A673 (cell line): ENCODE measurements around the gene HIRIP3.

Source experiments
- EZH2 ChIP-seq: fragments of 200-600 bp; sonication (generic); IDR thresholded peaks from 2 replicates; pipeline ENCODE4 v1.6.1; 2017; ENCODE audit warnings: borderline replicate concordance, low read depth, mild to moderate bottlenecking, mixed read lengths, antibody characterized with exemption, low read length; ENCODE audit not compliant: poor library complexity, severe bottlenecking
- TF ChIP-seq, protein P1 (sequence below): fragments of 300-800, 200-600 bp; sonication (generic); conservative IDR thresholded peaks from 2 replicates; pipeline ENCODE4 v1.5.1; 2017; ENCODE audit warnings: low read depth, mild to moderate bottlenecking, antibody characterized with exemption, low read length, moderate library complexity, mixed read lengths

GRCh38 chr16:29971304-29971703 lies 24.1 kb downstream of the HIRIP3 start:
- TF ChIP-seq, protein P1, sequence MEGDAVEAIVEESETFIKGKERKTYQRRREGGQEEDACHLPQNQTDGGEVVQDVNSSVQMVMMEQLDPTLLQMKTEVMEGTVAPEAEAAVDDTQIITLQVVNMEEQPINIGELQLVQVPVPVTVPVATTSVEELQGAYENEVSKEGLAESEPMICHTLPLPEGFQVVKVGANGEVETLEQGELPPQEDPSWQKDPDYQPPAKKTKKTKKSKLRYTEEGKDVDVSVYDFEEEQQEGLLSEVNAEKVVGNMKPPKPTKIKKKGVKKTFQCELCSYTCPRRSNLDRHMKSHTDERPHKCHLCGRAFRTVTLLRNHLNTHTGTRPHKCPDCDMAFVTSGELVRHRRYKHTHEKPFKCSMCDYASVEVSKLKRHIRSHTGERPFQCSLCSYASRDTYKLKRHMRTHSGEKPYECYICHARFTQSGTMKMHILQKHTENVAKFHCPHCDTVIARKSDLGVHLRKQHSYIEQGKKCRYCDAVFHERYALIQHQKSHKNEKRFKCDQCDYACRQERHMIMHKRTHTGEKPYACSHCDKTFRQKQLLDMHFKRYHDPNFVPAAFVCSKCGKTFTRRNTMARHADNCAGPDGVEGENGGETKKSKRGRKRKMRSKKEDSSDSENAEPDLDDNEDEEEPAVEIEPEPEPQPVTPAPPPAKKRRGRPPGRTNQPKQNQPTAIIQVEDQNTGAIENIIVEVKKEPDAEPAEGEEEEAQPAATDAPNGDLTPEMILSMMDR, result no peak
- TF ChIP-seq EZH2, result no peak
